ENCODE results near the gene DYRK3. TPM values are rescaled to one million over a fixed set of nuclear protein-coding genes. Genes with fewer than 3 reads are reported as not detected.
A peak's percentile ranks its signal among the peaks of the same experiment; 100 is the strongest.

Gene DYRK3
- total and polyA plus RNA-seq, 2 of the 13 experiments (the other 11 are each of a cell fraction or from before 2014, with no cell fraction given) = 0.48 to 2.8 TPM

DNA sequence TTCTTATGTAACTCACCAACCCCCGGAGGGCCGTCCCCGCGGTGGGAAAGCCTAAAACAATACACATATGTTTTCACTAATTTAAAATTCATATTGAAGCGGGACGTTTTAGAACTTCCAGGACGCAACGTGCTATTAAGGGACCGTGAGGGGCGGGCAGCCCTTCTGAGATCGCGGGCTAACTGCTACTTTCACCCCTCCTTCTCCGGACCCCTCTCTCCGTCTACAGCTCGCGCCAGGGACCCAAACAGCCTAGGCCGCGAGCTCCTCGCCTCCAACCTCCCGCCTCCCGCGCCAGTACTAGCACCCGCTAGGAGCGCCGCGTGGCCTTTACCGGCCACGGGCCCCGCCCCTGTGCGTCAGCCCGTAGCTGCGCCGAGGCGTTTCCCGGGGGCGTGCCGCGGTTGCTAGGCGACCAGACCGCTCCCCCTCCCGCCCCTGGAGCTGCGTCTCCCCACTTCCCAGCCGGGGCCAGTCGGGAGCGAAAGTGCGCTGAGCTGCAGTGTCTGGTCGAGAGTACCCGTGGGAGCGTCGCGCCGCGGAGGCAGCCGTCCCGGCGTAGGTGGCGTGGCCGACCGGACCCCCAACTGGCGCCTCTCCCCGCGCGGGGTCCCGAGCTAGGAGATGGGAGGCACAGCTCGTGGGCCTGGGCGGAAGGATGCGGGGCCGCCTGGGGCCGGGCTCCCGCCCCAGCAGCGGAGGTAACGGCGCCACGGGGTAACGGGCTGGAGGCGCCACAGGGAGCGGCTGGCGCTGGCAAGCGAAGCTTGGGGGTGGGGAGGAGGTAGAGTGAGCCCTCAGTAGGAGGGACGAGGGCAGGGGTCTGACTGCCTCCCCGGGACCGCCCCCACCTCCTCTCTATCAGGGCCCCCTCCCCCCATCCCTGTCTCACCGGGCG, at the start of gene DYRK3 (continued):
- TF ChIP-seq KLF13 (CRISPR knock-in tag; IDR thresholded peaks at IDR 0.05) (peak; percentile 79; the same call in 1 of the 2 replicates), ATF4 (CRISPR knock-in tag; IDR thresholded peaks at IDR 0.05) (no peak), ATRX (CRISPR knock-in tag; IDR thresholded peaks at IDR 0.05; ENCODE audit: borderline replicate concordance) (no peak), ZNF20 (CRISPR knock-in tag; IDR thresholded peaks at IDR 0.05) (no peak), SRY (CRISPR knock-in tag; IDR thresholded peaks at IDR 0.05) (peak; percentile 83; the same call in 1 of the 2 replicates), ZNF660 (CRISPR knock-in tag; IDR thresholded peaks at IDR 0.05; ENCODE audit: borderline replicate concordance, low read depth) (peak; percentile 61; the same call in 1 of the 2 replicates), ZNF180 (CRISPR knock-in tag; IDR thresholded peaks at IDR 0.05; ENCODE audit: borderline replicate concordance, low read depth) (no peak), RBFOX2 (IDR thresholded peaks at IDR 0.05; ENCODE audit: low read depth, low read length) (peak; percentile 85), PHF8 (CRISPR knock-in tag; IDR thresholded peaks at IDR 0.05) (peak; percentile 83), SOX13 (IDR thresholded peaks at IDR 0.05) (no peak), SOX13 (CRISPR knock-in tag; conservative IDR thresholded peaks at IDR 0.05 in 1 of 2, IDR thresholded peaks at IDR 0.05 in 1 of 2) (0 out of 4 replicates have a peak, but pooled peaks of 1 of the 2 experiments have one; percentile 11), HNRNPL (IDR thresholded peaks at IDR 0.05; ENCODE audit: low read depth, low read length) (no peak), ZNF841 (CRISPR knock-in tag; IDR thresholded peaks at IDR 0.05; ENCODE audit: borderline replicate concordance) (no peak; the same call in 1 of the 2 replicates), SNAPC5 (CRISPR knock-in tag; IDR thresholded peaks at IDR 0.05; ENCODE audit: borderline replicate concordance) (no peak), HMGA1 (CRISPR knock-in tag; conservative IDR thresholded peaks at IDR 0.05) (no peak), ZC3H4 (CRISPR knock-in tag; IDR thresholded peaks at IDR 0.05; ENCODE audit: borderline replicate concordance) (no peak), U2AF1 (optimal IDR thresholded peaks at IDR 0.05; ENCODE audit: low read depth, low read length) (no peak), ZNF580 (CRISPR knock-in tag; IDR thresholded peaks at IDR 0.05; ENCODE audit: borderline replicate concordance, low read depth) (peak; percentile 84; the same call in 1 of the 2 replicates), PPARG (CRISPR knock-in tag; conservative IDR thresholded peaks at IDR 0.05) (0 out of 2 replicates have a peak, but pooled peaks have one; percentile 34), ZMAT3 (CRISPR knock-in tag; conservative IDR thresholded peaks at IDR 0.05) (peak; percentile 79)
- TF ChIP-seq, protein P1, sequence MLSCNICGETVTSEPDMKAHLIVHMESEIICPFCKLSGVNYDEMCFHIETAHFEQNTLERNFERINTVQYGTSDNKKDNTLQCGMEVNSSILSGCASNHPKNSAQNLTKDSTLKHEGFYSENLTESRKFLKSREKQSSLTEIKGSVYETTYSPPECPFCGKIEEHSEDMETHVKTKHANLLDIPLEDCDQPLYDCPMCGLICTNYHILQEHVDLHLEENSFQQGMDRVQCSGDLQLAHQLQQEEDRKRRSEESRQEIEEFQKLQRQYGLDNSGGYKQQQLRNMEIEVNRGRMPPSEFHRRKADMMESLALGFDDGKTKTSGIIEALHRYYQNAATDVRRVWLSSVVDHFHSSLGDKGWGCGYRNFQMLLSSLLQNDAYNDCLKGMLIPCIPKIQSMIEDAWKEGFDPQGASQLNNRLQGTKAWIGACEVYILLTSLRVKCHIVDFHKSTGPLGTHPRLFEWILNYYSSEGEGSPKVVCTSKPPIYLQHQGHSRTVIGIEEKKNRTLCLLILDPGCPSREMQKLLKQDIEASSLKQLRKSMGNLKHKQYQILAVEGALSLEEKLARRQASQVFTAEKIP (CRISPR knock-in tag; IDR thresholded peaks at IDR 0.05; ENCODE audit: borderline replicate concordance) = no peak
- TF ChIP-seq, protein P2, sequence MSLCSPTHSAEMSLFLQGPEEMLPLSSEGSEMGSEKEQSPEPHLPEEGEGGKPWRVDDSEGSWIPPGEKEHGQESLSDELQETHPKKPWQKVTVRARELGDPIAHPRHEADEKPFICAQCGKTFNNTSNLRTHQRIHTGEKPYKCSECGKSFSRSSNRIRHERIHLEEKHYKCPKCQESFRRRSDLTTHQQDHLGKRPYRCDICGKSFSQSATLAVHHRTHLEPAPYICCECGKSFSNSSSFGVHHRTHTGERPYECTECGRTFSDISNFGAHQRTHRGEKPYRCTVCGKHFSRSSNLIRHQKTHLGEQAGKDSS (CRISPR knock-in tag; IDR thresholded peaks at IDR 0.05; ENCODE audit: borderline replicate concordance, low read depth) = no peak; the same call in 1 of the 2 replicates
- TF ChIP-seq, protein P3, sequence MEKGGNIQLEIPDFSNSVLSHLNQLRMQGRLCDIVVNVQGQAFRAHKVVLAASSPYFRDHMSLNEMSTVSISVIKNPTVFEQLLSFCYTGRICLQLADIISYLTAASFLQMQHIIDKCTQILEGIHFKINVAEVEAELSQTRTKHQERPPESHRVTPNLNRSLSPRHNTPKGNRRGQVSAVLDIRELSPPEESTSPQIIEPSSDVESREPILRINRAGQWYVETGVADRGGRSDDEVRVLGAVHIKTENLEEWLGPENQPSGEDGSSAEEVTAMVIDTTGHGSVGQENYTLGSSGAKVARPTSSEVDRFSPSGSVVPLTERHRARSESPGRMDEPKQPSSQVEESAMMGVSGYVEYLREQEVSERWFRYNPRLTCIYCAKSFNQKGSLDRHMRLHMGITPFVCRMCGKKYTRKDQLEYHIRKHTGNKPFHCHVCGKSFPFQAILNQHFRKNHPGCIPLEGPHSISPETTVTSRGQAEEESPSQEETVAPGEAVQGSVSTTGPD (CRISPR knock-in tag; IDR thresholded peaks at IDR 0.05) = no peak
